SK-N-SH (cell line): Measurements from ENCODE around the gene LPIN1. TPM values are rescaled to one million over a fixed set of nuclear protein-coding genes. Genes with fewer than 3 reads are reported as not detected.

Experiments
- CTCF ChIA-PET: fragments of 300-600, 350-600 bp; formaldehyde crosslinking; extraction: SDS; loops from one replicate; lab custom pipeline; 2021; lab: Yijun Ruan, JAX
- POLR2A ChIA-PET: fragments of 350-600 bp; sonication (Branson Sonifier 250); formaldehyde crosslinking; extraction: SDS; loops from one replicate; lab custom pipeline; 2020; ENCODE audit warnings: antibody characterized with exemption, inconsistent platforms; lab: Yijun Ruan, JAX
- DNase-seq: peaks from one replicate; pipeline ENCODE4 v3.0.0; 2012
- H2AFZ ChIP-seq: fragments of 200-600 bp; sonication (generic); 2 replicates; pipeline ENCODE4 v1.8.1; 2016; ENCODE audit warnings: antibody characterized with exemption, mild to moderate bottlenecking, low read depth
- H3F3A ChIP-seq: fragments of 200-600 bp; sonication (generic); replicated peaks from 2 replicates; pipeline ENCODE3; 2016; ENCODE audit warnings: antibody characterized with exemption, mild to moderate bottlenecking; ENCODE audit not compliant: insufficient read depth
- H3K27ac ChIP-seq, 2 experiments: fragments of 200-500 bp in 1 of 2; fragments of 200-600 bp in 1 of 2; sonication (Bioruptor generic) in 1 of 2; sonication (generic), shearing (Covaris generic) in 1 of 2; 2 replicates each; pipeline versions ENCODE4 v1.5.1 to v1.6.1; 2014 to 2016; ENCODE audit warnings: low read depth in 2 of 2, inconsistent platforms in 1 of 2, low read length in 1 of 2, mild to moderate bottlenecking in 1 of 2, mixed read lengths in 1 of 2
- H3K27me3 ChIP-seq: fragments of 200-600 bp; sonication (generic), shearing (Covaris generic); 2 replicates; pipeline ENCODE4 v1.6.1; 2016; ENCODE audit warnings: mixed run types; ENCODE audit not compliant: insufficient read depth
- H3K36me3 ChIP-seq, 2 experiments: fragments of 200-500 bp in 1 of 2; fragments of 200-600 bp in 1 of 2; sonication (Bioruptor generic) in 1 of 2; sonication (generic) in 1 of 2; replicated peaks in 1 of 2; 2 replicates each; pipeline versions ENCODE3 to v1.5.1; 2014 to 2016; ENCODE audit warnings: low read length in 1 of 2, mild to moderate bottlenecking in 1 of 2; ENCODE audit not compliant: insufficient read depth in 2 of 2, control insufficient read depth in 1 of 2
- H3K4me1 ChIP-seq, 2 experiments: fragments of 200-500 bp in 1 of 2; fragments of 200-600 bp in 1 of 2; sonication (Bioruptor generic) in 1 of 2; sonication (generic), shearing (Covaris generic) in 1 of 2; 2 replicates each; pipeline versions ENCODE4 v1.5.1 to v1.6.1; 2014 to 2016; ENCODE audit warnings: low read depth in 1 of 2, low read length in 1 of 2, mixed run types in 1 of 2; ENCODE audit not compliant: insufficient read depth in 2 of 2, control insufficient read depth in 1 of 2
- H3K4me2 ChIP-seq: fragments of 200-600 bp; sonication (generic), shearing (Covaris generic); 2 replicates; pipeline ENCODE4 v1.6.1; 2017; ENCODE audit warnings: mixed run types
- H3K4me3 ChIP-seq, 2 experiments: fragments of 200-500 bp in 1 of 2; fragments of 200-600 bp in 1 of 2; sonication (Bioruptor generic) in 1 of 2; sonication (generic), shearing (Covaris generic) in 1 of 2; 2 replicates each; pipeline versions ENCODE4 v1.5.1 to v1.8.1; 2014 to 2016; ENCODE audit warnings: low read depth in 2 of 2, inconsistent platforms in 1 of 2, low read length in 1 of 2, mild to moderate bottlenecking in 1 of 2, mixed read lengths in 1 of 2, moderate library complexity in 1 of 2
- H3K79me2 ChIP-seq: fragments of 200-600 bp; sonication (generic); 2 replicates; pipeline ENCODE4 v1.8.1; 2017; ENCODE audit warnings: mild to moderate bottlenecking; ENCODE audit not compliant: insufficient read depth
- H3K9ac ChIP-seq: fragments of 200-600 bp; sonication (generic); 2 replicates; pipeline ENCODE4 v1.6.1; 2017; ENCODE audit warnings: mixed run types
- H3K9me2 ChIP-seq: fragments of 200-600 bp; sonication (generic); 2 replicates; pipeline ENCODE4 v1.6.1; 2017; ENCODE audit warnings: mixed run types
- H3K9me3 ChIP-seq: fragments of 200-600 bp; sonication (generic); 2 replicates; pipeline ENCODE4 v1.6.1; 2017; ENCODE audit warnings: mixed run types, mild to moderate bottlenecking, moderate library complexity
- H4K20me1 ChIP-seq: fragments of 200-600 bp; sonication (generic); 2 replicates; pipeline ENCODE4 v1.6.1; 2017; ENCODE audit warnings: mild to moderate bottlenecking, mixed run types; ENCODE audit not compliant: insufficient read depth
- CTCF ChIP-seq: fragments of 200-600 bp; sonication (generic); IDR thresholded peaks from 2 replicates; pipeline ENCODE4 v1.6.1; 2017; ENCODE audit warnings: antibody characterized with exemption, mild to moderate bottlenecking, moderate library complexity
- ELF1 ChIP-seq: IDR thresholded peaks from 2 replicates; pipeline ENCODE4 v1.4.0; 2012
- EP300 ChIP-seq, 2 experiments: IDR thresholded peaks; 2 replicates each; pipeline versions ENCODE4 v1.4.0 to v1.6.1; 2012; ENCODE audit warnings: borderline replicate concordance in 1 of 2, low read depth in 1 of 2, low read length in 1 of 2
- FOXJ3 ChIP-seq: sonication (generic); formaldehyde crosslinking; IDR thresholded peaks from 2 replicates; pipeline ENCODE4 v1.5.1; 2020; ENCODE audit warnings: mild to moderate bottlenecking, missing genetic modification reagents
- NFIC ChIP-seq: IDR thresholded peaks from 2 replicates; pipeline ENCODE4 v1.4.0; 2012; ENCODE audit warnings: borderline replicate concordance
- PBX3 ChIP-seq: IDR thresholded peaks from 2 replicates; pipeline ENCODE4; 2012
- POLR2AphosphoS5 ChIP-seq: IDR thresholded peaks from 2 replicates; pipeline ENCODE4 v1.6.1; 2012; ENCODE audit warnings: low read depth, low read length
- RAD21 ChIP-seq: IDR thresholded peaks from 2 replicates; pipeline ENCODE4 v1.6.1; 2012; ENCODE audit warnings: mild to moderate bottlenecking, low read length
- REST ChIP-seq: IDR thresholded peaks from 2 replicates; pipeline ENCODE4 v1.6.1; 2012; ENCODE audit warnings: mild to moderate bottlenecking, low read depth, low read length, moderate library complexity
- RFX5 ChIP-seq: IDR thresholded peaks from 2 replicates; pipeline ENCODE4 v1.6.1; 2012; ENCODE audit warnings: mild to moderate bottlenecking, improper control_type of control experiment, low read length
- SMC3 ChIP-seq: IDR thresholded peaks from 2 replicates; pipeline ENCODE4 v1.6.1; 2012; ENCODE audit warnings: low read depth, low read length, improper control_type of control experiment
- TAF1 ChIP-seq: IDR thresholded peaks from 2 replicates; pipeline ENCODE4 v1.6.1; 2012; ENCODE audit warnings: low read depth, mild to moderate bottlenecking, low read length, moderate library complexity, borderline replicate concordance
- USF2 ChIP-seq: fragments of 150-350 bp; IDR thresholded peaks from 2 replicates; pipeline ENCODE4 v1.6.1; 2017; ENCODE audit warnings: antibody characterized with exemption, low read length, low read depth, borderline replicate concordance
- WGBS: methylation state at CpG from one replicate; pipeline ENCODE4 v1.1.6; 2017; ENCODE audit warnings: low lambda C conversion rate; 5-methylcytosine and 5-hydroxymethylcytosine counted together
- polyA plus RNA-seq, 3 experiments: library from polyadenylated mRNA; depleted of rRNA; stranded (reverse); fragments of >200 nt; gene quantifications; 2 replicates each; pipeline ENCODE4 v1.2.3, GENCODE V29; 2012

The LPIN1 gene
- polyA plus RNA-seq, 1 of the 3 experiments (the other 2 are of a cell fraction) = 22.1 TPM

- H3K9ac ChIP-seq = no peak overlapping the region
- TF ChIP-seq RAD21 = no peak
- no peak for TF ChIP-seq PBX3
- no peak for TF ChIP-seq REST
- TF ChIP-seq USF2 = no peak
- no peak for TF ChIP-seq POLR2AphosphoS5
- TF ChIP-seq FOXJ3 (CRISPR knock-in tag) = no peak
- no peak for TF ChIP-seq CTCF
- TF ChIP-seq TAF1 = no peak
- TF ChIP-seq ELF1 = no peak
- TF ChIP-seq SMC3 = no peak
- no peak for TF ChIP-seq RFX5
- no peak for TF ChIP-seq NFIC
- TF ChIP-seq EP300 (IDR thresholded peaks at IDR 0.05; ENCODE audit: borderline replicate concordance in 1 of 2, low read depth in 1 of 2, low read length in 1 of 2) = no peak
- H3K36me3 ChIP-seq = peaks cover 25 to 38% of the 10 kb centered on the region in 2 experiments
- H3K9me3 ChIP-seq = no peaks in the 10 kb centered on the region
- no peaks in the 10 kb centered on the region for H3K9me2 ChIP-seq
- no peak for DNase-seq
- ChIA-PET POLR2A (interaction anchor here (1.0 to 2.4 kb wide), 4 partner anchors 10 to 44 kb away, joined by 3 to 18 read pairs (median 6); partner anchors contain the start of gene LPIN1), CTCF (interaction anchor here (0.6 to 9.5 kb wide), 11 partner anchors 10 to 704 kb away, joined by 3 to 80 read pairs (median 24); partner anchors contain the start of gene LPIN1)
- peaks cover 0 to 48% of the 10 kb centered on the region in 2 experiments; a peak in 2 of 4 replicates for H3K4me1 ChIP-seq
- no peak overlapping the region for H3K4me2 ChIP-seq
- H3K27me3 ChIP-seq = no peaks in the 10 kb centered on the region
- H2AFZ ChIP-seq = no peak overlapping the region
- H3K27ac ChIP-seq = no peak overlapping the region; a peak in 1 of 4 replicates
- no peaks in the 10 kb centered on the region for H3F3A ChIP-seq
- WGBS = 96% methylated on average over 20 of the region's 20 CpGs
- no peaks in the 10 kb centered on the region; the same call in 1 of the 2 replicates for H4K20me1 ChIP-seq
- H3K79me2 ChIP-seq = peaks cover 18% of the 10 kb centered on the region; the same call in 1 of the 2 replicates
- H3K4me3 ChIP-seq = no peak overlapping the region
These were observed 16.5 kb downstream of the LPIN1 start for GRCh38 chr2:11762799-11763461.
